ENCODE data around the gene TMEM223.
"Not testable (repeated sequence)": the region's sequence is repeated elsewhere in the genome, so short reads cannot be mapped to it uniquely, and the experiment has no call there.

Gene TMEM223

GRCh38 chr11:62752177-62752785 lies 39.5 kb downstream of the TMEM223 start:
- DNase-seq, result no peak

- DNase-seq, result not testable (repeated sequence)
These were observed 41.9 kb downstream of the TMEM223 start for GRCh38 chr11:62749931-62750330.

- DNase-seq, result no peak
These were observed 44.2 kb downstream of the TMEM223 start for GRCh38 chr11:62747475-62748160.

Measured in stimulated activated CD4-positive, alpha-beta T cell treated with anti-CD3 and anti-CD28 coated beads, Interleukin-2, amount 100 ng/mL, for 24 hours (primary cell).